NK-92 treated with Interleukin-12 subunit alpha and Interleukin-12 subunit beta, amount 100 ng/mL, for 24 hours (cell line): ENCODE data around the gene LDLRAD4.

Experiments used
- DNase-seq: peaks from one replicate; lab custom pipeline; 2025; lab: John Stamatoyannopoulos, UW

LDLRAD4 gene

DNA sequence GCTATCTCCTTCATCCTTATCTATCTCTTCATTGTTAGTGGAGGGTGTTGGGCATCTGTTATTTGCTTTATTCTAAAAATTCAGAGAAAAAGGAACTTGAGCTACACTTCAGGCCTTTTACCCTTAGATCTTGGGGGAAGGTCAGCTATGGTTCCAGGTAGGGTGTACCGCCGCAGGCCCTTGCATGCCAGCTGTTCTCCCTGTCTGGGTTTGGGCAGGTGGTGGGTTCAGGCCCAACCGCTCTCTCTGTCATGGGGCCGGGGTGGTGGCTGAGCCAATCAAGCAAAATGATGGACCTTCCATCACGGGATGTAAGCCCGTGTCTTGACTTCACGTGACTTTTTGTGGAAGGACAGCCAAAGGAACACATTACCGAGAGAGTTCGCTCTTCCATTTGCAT lies 231.1 kb downstream of the LDLRAD4 start:
- no peak for DNase-seq

GRCh38 chr18:13450289-13451212 lies 232.0 kb downstream of the LDLRAD4 start:
- DNase-seq = no peak

DNA sequence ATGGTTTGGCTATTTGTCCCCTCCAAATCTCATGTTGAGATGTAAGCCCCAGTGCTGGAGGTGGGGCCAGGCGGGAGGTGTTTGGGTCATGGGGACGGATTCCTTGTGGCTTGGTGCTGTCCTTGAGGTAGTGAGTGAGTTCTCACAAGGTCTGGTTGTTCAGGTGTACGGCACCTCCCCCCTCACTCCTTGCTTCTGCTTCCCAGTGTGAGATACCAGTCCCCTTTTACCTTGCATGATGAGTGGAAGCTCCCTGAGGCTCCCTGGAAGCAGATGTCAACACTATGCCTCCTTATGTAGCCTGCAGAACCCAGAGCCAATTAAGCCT lies 232.6 kb downstream of the LDLRAD4 start:
- DNase-seq = no peak

GRCh38 chr18:13451661-13452387 lies 233.3 kb downstream of the LDLRAD4 start:
- DNase-seq = no peak

DNA sequence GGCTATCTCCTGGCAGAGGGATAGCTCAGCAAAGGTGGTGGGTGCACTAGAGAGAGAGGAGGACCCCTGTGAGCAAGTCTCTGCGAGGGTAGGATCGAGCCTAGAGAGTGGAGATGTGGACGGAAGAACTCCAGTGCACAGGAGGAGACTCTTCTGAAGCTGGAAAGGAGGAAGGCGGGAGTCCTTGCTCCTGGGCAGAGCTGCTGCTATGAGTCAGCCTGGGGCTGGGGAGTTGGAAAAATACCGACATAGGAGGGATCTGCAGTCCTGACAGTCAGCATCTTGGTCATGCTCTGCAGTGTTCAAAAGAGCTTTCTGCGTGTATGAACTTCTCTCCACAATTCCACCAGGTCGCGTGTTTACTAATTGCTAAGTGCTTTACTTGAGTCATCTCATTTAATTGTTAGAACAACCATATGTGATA lies 233.8 kb downstream of the LDLRAD4 start:
- DNase-seq = no peak

DNA sequence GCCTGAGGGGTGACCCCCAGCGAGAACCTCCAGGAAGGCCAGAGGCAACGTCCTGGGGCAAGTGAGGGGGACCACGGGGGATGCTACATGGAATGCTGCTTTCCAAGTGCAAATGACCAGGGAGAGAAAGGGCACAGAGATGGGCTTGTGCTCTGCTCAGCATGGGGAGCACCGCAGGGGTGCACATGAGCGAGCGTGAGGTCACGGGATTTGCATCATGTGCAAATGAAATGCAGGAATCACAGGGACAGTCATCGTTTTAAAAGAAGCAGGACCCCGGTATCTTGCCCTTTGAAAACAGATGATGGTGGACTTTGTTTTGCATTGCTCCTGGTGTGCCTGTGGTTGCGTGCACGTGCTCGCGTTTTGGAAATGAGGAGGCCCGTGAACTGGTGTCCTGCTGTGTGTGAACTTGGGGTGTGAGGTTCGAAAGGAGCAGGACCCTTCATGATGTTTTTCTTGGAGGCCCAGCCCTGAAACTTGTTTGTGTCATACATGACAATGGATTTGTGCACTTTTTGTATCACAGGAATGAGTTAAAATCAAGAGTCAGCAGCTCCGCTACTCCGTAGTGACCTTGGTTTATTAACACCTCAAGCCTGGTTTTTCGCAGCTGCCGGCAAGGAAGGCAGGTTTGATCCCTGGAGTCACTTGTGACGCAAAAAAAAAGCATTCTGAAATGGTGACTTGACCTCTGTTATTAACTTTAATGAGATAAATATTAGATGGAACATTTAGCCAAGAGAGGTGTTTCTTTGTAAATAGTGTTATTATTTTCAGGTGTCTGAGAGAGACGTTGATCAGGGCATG lies 234.5 kb downstream of the LDLRAD4 start:
- DNase-seq = no peak

- no peak for DNase-seq
These were observed 235.2 kb downstream of the LDLRAD4 start for GRCh38 chr18:13453714-13454113.

DNA sequence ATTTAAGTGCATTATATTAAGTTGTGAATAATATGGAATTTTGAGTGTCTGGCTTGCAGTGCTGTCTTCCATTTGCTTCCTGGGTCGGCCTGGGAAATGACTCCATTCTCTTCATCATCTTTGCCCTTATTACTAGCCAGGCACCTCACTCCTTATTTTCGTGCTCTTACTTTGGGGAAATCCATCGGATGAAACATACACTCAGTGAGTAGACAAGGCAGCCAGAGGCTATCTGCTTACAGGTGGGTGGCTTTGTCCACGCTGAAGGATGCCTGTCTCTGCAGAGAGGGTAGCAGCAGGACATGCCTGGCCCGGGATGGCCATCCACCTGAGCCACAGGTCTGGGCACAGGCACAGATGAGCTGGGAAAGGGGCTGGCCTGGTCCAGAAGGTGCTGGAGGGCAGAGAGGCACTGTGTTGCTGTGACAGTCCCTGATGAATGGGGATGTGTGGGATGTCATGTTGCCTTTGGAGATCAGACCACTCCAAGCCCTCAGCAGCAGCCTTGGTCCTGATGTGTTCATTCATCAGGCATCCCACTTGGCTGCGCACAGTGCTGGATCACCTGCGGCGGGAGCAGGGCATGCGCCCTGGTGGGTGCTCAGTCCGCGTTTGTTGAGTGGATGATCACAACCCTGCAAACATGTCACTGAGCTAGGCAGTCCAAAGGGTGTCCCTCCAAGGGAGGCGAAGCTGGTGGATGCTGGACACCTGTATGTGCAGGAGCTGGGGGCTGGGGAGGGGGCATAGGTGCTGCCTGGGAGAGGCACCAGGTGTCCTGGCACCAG lies 236.0 kb downstream of the LDLRAD4 start:
- DNase-seq = no peak

DNA sequence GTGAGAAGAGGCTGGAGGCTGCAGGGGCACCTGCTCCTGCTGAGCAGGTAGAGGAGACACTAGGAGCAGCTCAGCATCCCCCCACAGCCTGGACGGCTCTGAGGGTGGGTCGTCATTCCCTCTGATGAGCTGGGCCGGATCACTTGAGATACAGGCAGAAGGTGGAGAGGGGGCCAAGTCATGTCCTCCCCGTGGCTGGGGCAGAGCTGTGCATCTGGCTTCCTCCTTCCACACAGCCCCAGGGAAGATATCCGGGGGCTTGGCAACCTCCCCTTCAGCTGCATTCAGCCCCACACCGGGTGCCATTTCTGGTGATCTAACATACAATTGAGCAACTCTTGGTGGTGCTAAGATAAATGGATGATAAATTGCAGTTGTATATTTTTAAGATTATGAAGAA lies 236.9 kb downstream of the LDLRAD4 start:
- DNase-seq = no peak

DNA sequence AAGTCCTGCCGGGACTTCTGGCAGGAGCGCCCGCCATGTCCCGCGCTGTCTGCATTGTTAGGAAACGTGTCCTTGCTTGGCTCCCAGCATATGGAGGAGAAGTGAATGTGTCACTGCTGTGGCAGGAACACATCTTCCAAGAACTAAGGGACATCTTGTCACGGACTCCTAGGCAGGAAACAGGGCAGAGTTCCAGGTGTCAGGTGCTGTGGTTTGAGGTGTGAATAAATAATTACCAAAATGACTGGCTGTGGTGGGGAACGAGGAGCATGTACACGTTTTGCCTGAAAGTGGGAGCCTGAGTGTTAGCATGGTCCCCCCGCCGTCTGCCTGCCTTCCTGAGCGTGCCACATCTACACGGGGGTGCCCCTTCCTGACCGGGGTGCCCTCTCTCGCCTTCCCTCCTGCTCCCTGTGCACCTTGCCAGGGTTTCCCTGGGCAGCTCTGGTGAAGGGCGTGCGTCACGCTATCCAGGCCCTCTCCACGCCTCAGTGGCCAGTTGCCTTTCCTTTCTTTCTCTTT lies 237.5 kb downstream of the LDLRAD4 start:
- DNase-seq = no peak

DNA sequence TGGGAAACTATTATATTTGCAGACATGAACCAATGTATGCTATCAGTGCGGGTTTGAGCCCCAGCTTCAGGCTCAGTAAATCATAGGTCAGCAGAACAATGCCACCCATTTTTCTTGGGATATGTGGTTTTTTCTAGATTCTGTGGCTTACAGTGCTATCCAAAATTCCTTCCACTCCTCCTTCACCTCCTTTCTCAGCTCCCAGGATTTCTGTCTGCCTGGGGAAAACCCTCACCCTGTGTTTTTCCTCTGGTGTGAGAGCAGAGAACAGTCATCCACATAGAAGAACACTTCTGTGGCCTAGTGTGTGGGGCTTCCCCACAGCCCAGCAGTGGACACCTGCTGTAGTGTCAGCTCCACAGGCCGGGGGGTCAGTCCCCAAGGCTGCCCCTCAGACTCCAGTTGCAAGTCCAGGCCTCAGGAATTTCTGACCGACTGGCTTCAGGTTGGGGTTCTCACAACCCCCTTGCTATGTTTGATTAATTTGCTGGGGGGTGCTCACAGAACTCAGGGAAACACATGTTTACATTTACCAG lies 238.2 kb downstream of the LDLRAD4 start:
- no peak for DNase-seq

DNA sequence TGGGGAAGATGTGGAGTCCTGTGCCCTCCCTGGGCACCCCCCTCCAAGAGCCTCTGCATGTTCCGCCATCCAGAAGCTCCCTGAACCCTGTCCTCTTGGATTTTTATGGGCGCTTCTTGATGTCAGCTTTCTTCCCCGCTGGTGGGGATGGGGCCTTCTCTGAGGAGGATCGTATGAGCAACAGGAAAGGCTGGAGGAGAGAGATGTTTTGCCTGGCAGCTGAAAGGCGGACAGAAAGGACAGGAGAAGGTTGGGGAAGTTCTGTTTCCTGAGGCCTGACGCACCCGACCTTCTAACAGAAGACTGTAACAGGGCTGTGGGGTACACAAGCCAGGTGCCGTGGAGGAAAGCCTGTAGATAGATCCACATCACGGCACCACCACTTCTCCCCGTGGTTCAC lies 238.8 kb downstream of the LDLRAD4 start:
- no peak for DNase-seq

DNA sequence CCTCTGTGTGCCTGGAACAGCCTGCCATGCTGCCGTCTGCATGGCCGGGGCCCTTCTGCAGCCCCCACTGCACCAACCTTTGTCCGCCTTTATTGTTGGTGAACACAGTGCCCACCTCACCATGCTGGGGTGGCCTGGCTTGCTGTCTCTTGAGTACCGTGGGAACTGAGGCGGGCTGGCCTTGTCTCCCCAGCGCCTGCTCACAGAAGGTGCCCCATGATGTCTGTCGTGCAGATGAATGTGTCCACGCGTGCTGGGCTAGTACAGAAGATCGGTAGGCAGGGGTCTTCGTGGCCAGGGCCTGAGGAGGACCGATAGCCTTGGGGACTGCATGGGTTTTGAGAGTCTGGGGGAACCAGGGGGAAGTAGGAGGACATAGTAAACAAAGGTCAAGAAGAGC lies 242.4 kb downstream of the LDLRAD4 start:
- no peak for DNase-seq

DNA sequence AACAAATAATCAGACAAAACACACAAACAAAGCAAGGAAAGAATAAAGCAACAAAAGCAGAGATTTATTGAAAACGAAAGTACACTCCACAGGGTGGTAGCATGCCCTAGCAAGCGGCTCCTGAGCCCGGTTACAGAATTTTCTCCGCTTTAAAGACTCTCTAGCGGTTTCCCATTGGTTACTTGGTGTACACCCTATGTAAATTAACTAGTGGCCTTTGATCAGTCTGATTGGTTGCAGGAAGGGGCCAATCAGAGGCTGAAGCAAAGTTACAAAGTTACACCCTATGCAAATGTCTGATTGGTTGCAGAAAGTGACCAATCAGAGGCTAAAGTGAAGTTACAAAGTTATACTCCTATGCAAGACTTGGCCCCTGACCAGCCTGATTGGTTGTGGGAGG lies 242.9 kb downstream of the LDLRAD4 start:
- DNase-seq = no peak

GRCh38 chr18:13461936-13462335 lies 243.4 kb downstream of the LDLRAD4 start:
- DNase-seq = no peak

DNA sequence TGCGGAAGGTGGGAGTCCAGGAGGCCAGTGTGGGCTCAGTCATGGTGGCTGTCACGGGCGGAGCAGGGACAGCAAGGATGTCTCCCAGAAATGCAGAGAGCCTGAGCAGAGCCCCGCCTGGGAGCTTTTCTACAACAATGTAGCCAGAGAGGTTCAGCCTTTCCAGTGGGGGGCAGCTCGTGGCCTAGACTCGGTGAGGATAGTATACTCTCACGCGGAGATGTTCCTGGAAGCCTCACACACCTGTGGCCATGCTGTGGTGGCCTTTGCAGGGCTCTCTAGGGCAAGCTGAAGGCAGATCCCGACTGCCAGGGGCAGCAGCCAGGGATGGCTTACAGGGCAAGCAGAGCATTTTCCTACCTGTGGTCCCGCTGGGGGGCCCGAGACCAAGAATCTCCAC lies 244.1 kb downstream of the LDLRAD4 start:
- DNase-seq = no peak

- peak; percentile 28 for DNase-seq
These were observed 245.1 kb downstream of the LDLRAD4 start for GRCh38 chr18:13463526-13464210.

GRCh38 chr18:13464432-13465123 lies 246.0 kb downstream of the LDLRAD4 start:
- DNase-seq = peak; percentile 60

GRCh38 chr18:13465124-13465446 lies 246.5 kb downstream of the LDLRAD4 start:
- DNase-seq = no peak

GRCh38 chr18:13465476-13465875 lies 246.9 kb downstream of the LDLRAD4 start:
- no peak for DNase-seq
